ENCODE measurements around the gene PLXNA3.

The PLXNA3 gene

DNA sequence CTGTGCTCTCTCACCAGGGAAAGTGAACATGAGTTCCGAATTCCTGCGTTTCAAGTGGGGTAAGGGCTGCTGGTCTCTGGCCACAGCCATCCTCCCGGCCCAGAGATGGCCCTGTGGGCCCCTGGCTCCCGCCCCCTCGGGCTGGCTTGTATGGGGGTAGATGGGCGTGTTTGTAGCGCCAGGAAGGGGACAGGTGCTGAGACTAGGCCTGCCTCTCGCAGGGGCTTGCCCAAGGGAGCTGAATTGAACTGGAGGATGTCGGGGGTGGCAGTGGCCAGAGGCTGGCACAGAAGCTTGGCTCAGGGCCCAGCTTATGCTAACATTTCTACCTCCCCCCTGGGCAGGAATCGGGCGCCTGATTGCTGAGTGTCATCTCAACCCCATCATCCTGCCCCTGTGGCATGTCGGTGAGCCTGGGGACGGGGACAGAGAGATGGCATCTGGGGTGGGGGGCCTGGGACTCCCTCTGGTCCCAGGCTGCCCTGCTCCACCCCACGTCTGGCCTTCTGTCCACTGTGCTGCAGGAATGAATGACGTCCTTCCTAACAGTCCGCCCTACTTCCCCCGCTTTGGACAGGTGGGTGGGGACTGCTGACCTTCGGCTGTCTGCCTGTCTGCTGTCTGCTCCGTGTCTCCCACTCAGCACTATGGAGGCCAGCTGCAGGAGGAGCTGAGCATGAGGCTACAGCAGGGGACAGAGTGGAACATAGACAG, 38.2 kb upstream of the PLXNA3 start:
- no peaks in the 10 kb centered on the region for H3K27me3 ChIP-seq (ENCODE audit: insufficient read depth, low read depth)
- no peak overlapping the region for H3K9ac ChIP-seq
- no peaks in the 10 kb centered on the region for H3K4me1 ChIP-seq (ENCODE audit: low read depth, poor library complexity, severe bottlenecking)
- no peak overlapping the region for H3K4me2 ChIP-seq
- no peak overlapping the region for H3K27ac ChIP-seq
- no peaks in the 10 kb centered on the region for H3K79me2 ChIP-seq (ENCODE audit: insufficient read depth, low read depth)
- no peak overlapping the region for H3K4me3 ChIP-seq (IDR thresholded peaks at IDR 0.05; ENCODE audit: insufficient read depth, low read depth, low read length)
- no peak overlapping the region for H2AFZ ChIP-seq (ENCODE audit: low read depth)
- TF ChIP-seq, protein P1, sequence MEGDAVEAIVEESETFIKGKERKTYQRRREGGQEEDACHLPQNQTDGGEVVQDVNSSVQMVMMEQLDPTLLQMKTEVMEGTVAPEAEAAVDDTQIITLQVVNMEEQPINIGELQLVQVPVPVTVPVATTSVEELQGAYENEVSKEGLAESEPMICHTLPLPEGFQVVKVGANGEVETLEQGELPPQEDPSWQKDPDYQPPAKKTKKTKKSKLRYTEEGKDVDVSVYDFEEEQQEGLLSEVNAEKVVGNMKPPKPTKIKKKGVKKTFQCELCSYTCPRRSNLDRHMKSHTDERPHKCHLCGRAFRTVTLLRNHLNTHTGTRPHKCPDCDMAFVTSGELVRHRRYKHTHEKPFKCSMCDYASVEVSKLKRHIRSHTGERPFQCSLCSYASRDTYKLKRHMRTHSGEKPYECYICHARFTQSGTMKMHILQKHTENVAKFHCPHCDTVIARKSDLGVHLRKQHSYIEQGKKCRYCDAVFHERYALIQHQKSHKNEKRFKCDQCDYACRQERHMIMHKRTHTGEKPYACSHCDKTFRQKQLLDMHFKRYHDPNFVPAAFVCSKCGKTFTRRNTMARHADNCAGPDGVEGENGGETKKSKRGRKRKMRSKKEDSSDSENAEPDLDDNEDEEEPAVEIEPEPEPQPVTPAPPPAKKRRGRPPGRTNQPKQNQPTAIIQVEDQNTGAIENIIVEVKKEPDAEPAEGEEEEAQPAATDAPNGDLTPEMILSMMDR (conservative IDR thresholded peaks at IDR 0.05; ENCODE audit: low read depth, low read length), result no peak
- H4K20me1 ChIP-seq (ENCODE audit: insufficient read depth), result no peaks in the 10 kb centered on the region
- no peaks in the 10 kb centered on the region for H3K36me3 ChIP-seq (ENCODE audit: insufficient read depth)

DNA sequence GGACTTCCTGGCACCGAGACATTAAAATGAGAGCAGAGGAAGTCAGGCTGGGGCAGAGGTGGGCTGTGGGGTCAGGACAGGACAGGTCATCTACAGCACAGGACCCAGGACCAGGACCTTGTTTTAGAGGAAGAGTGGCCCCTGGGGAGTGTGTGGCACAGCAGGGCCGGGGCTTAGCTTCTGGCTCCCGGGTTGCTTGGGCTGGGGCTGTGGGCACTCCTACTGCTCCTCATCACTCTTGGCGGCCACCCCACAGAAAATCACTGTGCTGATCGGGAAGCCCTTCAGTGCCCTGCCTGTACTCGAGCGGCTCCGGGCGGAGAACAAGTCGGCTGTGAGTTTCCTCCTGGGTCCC, 37.7 kb upstream of the PLXNA3 start:
- TF ChIP-seq, protein P1 (conservative IDR thresholded peaks at IDR 0.05; ENCODE audit: low read depth, low read length), result no peak
- no peak overlapping the region for H2AFZ ChIP-seq (ENCODE audit: low read depth)
- H3K27ac ChIP-seq, result no peak overlapping the region
- H3K9ac ChIP-seq, result no peak overlapping the region
- H4K20me1 ChIP-seq (ENCODE audit: insufficient read depth), result no peaks in the 10 kb centered on the region
- H3K4me1 ChIP-seq (ENCODE audit: low read depth, poor library complexity, severe bottlenecking), result no peaks in the 10 kb centered on the region
- no peaks in the 10 kb centered on the region for H3K36me3 ChIP-seq (ENCODE audit: insufficient read depth)
- H3K27me3 ChIP-seq (ENCODE audit: insufficient read depth, low read depth), result no peaks in the 10 kb centered on the region
- H3K4me2 ChIP-seq, result no peak overlapping the region
- H3K4me3 ChIP-seq (IDR thresholded peaks at IDR 0.05; ENCODE audit: insufficient read depth, low read depth, low read length), result no peak overlapping the region
- H3K79me2 ChIP-seq (ENCODE audit: insufficient read depth, low read depth), result no peaks in the 10 kb centered on the region

DNA sequence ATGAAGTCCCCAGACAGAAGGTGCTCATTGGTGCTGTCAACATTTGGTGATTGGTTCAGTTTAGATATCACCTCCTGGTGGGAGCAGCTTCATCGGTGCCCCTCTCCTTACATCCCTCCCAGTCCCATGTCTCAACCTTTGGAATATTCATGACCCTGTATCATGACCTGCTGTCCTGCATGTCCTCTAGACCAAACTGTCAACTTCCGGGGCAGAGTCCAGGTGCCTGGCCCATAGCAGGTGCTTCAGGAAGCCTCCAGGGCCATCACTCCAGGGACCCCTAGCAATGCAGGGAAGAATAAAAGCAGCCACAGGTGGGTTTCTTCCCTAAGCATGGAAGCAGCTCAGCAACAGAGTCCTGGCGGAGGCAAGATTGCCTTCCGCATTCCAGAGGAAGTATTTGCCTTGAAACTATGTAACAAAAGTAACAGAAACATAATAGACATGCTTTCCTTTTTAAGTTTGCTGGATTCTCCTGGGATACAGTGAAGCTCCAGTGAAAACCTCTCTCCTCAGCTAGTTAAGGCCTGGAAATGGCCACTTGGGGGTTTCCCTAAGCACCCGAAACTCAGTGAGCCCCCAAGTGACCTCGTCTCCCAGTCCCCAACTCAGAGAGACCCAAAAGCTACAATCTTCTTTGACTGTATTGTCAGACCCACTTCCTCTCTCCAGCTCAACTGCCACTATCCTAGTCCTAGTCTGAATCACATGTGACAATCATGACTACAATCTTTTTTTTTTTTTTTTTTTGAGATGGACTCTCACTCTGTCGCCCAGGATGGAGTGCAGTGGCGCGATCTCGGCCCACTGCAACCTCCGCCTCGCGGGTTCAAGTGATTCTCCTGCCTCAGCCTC, 30.9 kb upstream of the PLXNA3 start:
- Histone ChIP-seq H3K9ac (no peak overlapping the region), H4K20me1 (ENCODE audit: insufficient read depth) (no peaks in the 10 kb centered on the region), H3K4me3 (IDR thresholded peaks at IDR 0.05; ENCODE audit: insufficient read depth, low read depth, low read length) (no peak overlapping the region), H3K4me2 (no peak overlapping the region), H3K79me2 (ENCODE audit: insufficient read depth, low read depth) (peaks cover 9% of the 10 kb centered on the region; the same call in 1 of the 2 replicates), H3K27me3 (ENCODE audit: insufficient read depth, low read depth) (no peaks in the 10 kb centered on the region), H2AFZ (ENCODE audit: low read depth) (no peak overlapping the region), H3K36me3 (ENCODE audit: insufficient read depth) (no peaks in the 10 kb centered on the region), H3K27ac (no peak overlapping the region), H3K4me1 (ENCODE audit: low read depth, poor library complexity, severe bottlenecking) (peaks cover 10% of the 10 kb centered on the region)
- TF ChIP-seq, protein P1 (conservative IDR thresholded peaks at IDR 0.05; ENCODE audit: low read depth, low read length), result no peak

DNA sequence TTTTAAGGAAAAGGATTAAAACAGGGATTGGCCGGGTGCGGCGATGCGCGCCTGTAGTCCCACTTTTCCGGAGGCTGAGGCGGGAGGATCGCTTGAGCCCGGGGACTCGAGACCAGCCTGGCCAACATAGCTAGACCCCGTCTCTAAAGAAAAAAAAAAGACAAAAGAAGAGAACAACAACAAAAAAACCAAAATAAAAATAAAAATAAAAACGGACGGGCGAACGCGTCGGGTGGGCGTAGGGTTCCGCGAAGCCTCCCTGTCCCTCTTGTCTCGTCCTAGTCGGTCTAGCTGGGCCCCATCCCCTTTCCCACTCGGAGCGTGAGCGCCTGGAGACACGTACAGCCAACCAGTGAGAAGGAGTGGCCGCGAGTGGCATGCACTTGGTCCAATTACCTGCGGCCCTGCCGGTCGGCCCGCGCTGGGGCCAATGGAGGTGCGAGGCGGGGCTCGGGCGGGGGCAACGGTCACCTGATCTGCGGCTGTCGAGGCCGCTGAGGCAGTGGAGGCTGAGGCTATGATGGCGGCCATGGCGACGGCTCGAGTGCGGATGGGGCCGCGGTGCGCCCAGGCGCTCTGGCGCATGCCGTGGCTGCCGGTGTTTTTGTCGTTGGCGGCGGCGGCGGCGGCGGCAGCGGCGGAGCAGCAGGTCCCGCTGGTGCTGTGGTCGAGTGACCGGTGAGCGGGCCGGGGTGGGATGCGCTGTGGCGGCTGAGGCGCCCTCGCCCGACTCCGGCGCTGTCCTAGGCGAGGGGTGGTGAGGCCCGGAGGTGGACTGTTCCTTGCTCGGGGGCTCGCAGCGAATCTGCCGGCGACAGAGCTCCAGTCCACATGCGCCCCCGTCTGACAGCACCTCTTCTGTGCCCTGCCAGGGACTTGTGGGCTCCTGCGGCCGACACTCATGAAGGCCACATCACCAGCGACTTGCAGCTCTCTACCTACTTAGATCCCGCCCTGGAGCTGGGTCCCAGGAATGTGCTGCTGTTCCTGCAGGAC, 29.6 kb upstream of the PLXNA3 start, which contains the start of gene ATP6AP1:
Gene ATP6AP1, plus strand, starts transcription at position 502 of the 996 bp plus-strand sequence. Its CDS starts 16 bp downstream, at position 518.
- Histone ChIP-seq H4K20me1 (ENCODE audit: insufficient read depth) (no peaks in the 10 kb centered on the region), H3K79me2 (ENCODE audit: insufficient read depth, low read depth) (peaks cover 9% of the 10 kb centered on the region; the same call in 1 of the 2 replicates), H3K36me3 (ENCODE audit: insufficient read depth) (no peaks in the 10 kb centered on the region), H3K4me3 (IDR thresholded peaks at IDR 0.05; ENCODE audit: insufficient read depth, low read depth, low read length) (no peak within 1 kb of the TSS), H3K27ac (no peak within 1 kb of the TSS), H3K4me2 (peak within 1 kb of the TSS; percentile 78), H3K9ac (peak within 1 kb of the TSS; percentile 52; the same call in 1 of the 2 replicates), H3K4me1 (ENCODE audit: low read depth, poor library complexity, severe bottlenecking) (peaks cover 10% of the 10 kb centered on the region), H2AFZ (ENCODE audit: low read depth) (peak within 1 kb of the TSS; percentile 69), H3K27me3 (ENCODE audit: insufficient read depth, low read depth) (no peaks in the 10 kb centered on the region)
- TF ChIP-seq, protein P1 (conservative IDR thresholded peaks at IDR 0.05; ENCODE audit: low read depth, low read length), result no peak
